ENCODE measurements around the gene PATZ1. TPM values are rescaled to one million over a fixed set of nuclear protein-coding genes. Genes with fewer than 3 reads are reported as not detected.

The PATZ1 gene
- total and polyA plus RNA-seq, 2 experiments from 2014 or later: 23.2 to 56.8 TPM

DNA sequence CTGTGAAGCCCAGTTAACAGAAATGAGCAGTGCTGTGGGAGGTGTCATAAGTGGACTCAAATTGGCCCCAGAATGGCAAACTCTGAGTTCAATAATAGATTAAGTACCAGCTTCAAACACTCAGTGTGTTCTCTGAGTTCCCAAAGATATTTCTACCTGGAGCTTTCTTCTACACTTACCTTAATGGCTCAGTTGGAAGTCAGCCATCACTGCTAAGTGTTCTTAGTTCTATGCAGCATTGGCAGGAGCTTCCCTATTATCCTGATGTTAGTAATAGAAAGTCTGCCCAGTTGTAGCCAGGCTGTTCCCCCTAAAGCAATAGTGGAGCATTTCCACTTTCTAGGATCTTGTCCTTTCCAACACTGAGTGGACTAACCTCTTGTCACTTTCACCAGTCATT is 44.1 kb downstream of the PATZ1 start:
- no peaks in the 10 kb centered on the region for H4K20me1 ChIP-seq (replicated peaks; ENCODE audit: insufficient read depth)
- no peaks in the 10 kb centered on the region for H3K27me3 Mint-ChIP-seq (ENCODE audit: insufficient read depth, low read depth, poor library complexity)
- no peaks in the 10 kb centered on the region for H3K9me3 Mint-ChIP-seq
- H2AFZ ChIP-seq: no peak overlapping the region; the same call in 1 of the 2 replicates
- no peak overlapping the region for H3K27ac Mint-ChIP-seq
- no peaks in the 10 kb centered on the region for H3K4me1 ChIP-seq (ENCODE audit: insufficient read depth)
- H3K9me2 ChIP-seq (ENCODE audit: insufficient read depth): no peaks in the 10 kb centered on the region
- no peaks in the 10 kb centered on the region for H3K36me3 ChIP-seq (ENCODE audit: insufficient read depth)
- no peaks in the 10 kb centered on the region for H3K27me3 ChIP-seq (ENCODE audit: insufficient read depth)
- H3K4me1 Mint-ChIP-seq: no peaks in the 10 kb centered on the region
- no peak for ATAC-seq
- H3K36me3 Mint-ChIP-seq (ENCODE audit: low read depth): no peaks in the 10 kb centered on the region
- H3K4me3 ChIP-seq: no peak overlapping the region
- no peak overlapping the region for H3K27ac ChIP-seq (ENCODE audit: low read depth)
- H3K4me2 ChIP-seq: no peak overlapping the region
- no peaks in the 10 kb centered on the region for H3F3A ChIP-seq (replicated peaks; ENCODE audit: low read depth)
- TF ChIP-seq CREB1 (CRISPR knock-in tag; IDR thresholded peaks at IDR 0.05; ENCODE audit: low read depth) (no peak), STAT1 (IDR thresholded peaks at IDR 0.05; ENCODE audit: unreplicated experiment) (no peak), POLR2AphosphoS5 (IDR thresholded peaks at IDR 0.05; ENCODE audit: low read depth) (no peak), ZNF331 (CRISPR knock-in tag; IDR thresholded peaks at IDR 0.05; ENCODE audit: low read depth) (no peak), ZNF114 (CRISPR knock-in tag; IDR thresholded peaks at IDR 0.05) (no peak), EZH2phosphoT487 (IDR thresholded peaks at IDR 0.05; ENCODE audit: unreplicated experiment) (no peak), NANOG (IDR thresholded peaks at IDR 0.05; ENCODE audit: borderline replicate concordance) (no peak), EZH2 (IDR thresholded peaks at IDR 0.05; ENCODE audit: low read depth, unreplicated experiment) (no peak), JUNB (IDR thresholded peaks at IDR 0.05; ENCODE audit: unreplicated experiment) (no peak), REST (IDR thresholded peaks at IDR 0.05; ENCODE audit: unreplicated experiment) (no peak)
- TF ChIP-seq, protein P1, sequence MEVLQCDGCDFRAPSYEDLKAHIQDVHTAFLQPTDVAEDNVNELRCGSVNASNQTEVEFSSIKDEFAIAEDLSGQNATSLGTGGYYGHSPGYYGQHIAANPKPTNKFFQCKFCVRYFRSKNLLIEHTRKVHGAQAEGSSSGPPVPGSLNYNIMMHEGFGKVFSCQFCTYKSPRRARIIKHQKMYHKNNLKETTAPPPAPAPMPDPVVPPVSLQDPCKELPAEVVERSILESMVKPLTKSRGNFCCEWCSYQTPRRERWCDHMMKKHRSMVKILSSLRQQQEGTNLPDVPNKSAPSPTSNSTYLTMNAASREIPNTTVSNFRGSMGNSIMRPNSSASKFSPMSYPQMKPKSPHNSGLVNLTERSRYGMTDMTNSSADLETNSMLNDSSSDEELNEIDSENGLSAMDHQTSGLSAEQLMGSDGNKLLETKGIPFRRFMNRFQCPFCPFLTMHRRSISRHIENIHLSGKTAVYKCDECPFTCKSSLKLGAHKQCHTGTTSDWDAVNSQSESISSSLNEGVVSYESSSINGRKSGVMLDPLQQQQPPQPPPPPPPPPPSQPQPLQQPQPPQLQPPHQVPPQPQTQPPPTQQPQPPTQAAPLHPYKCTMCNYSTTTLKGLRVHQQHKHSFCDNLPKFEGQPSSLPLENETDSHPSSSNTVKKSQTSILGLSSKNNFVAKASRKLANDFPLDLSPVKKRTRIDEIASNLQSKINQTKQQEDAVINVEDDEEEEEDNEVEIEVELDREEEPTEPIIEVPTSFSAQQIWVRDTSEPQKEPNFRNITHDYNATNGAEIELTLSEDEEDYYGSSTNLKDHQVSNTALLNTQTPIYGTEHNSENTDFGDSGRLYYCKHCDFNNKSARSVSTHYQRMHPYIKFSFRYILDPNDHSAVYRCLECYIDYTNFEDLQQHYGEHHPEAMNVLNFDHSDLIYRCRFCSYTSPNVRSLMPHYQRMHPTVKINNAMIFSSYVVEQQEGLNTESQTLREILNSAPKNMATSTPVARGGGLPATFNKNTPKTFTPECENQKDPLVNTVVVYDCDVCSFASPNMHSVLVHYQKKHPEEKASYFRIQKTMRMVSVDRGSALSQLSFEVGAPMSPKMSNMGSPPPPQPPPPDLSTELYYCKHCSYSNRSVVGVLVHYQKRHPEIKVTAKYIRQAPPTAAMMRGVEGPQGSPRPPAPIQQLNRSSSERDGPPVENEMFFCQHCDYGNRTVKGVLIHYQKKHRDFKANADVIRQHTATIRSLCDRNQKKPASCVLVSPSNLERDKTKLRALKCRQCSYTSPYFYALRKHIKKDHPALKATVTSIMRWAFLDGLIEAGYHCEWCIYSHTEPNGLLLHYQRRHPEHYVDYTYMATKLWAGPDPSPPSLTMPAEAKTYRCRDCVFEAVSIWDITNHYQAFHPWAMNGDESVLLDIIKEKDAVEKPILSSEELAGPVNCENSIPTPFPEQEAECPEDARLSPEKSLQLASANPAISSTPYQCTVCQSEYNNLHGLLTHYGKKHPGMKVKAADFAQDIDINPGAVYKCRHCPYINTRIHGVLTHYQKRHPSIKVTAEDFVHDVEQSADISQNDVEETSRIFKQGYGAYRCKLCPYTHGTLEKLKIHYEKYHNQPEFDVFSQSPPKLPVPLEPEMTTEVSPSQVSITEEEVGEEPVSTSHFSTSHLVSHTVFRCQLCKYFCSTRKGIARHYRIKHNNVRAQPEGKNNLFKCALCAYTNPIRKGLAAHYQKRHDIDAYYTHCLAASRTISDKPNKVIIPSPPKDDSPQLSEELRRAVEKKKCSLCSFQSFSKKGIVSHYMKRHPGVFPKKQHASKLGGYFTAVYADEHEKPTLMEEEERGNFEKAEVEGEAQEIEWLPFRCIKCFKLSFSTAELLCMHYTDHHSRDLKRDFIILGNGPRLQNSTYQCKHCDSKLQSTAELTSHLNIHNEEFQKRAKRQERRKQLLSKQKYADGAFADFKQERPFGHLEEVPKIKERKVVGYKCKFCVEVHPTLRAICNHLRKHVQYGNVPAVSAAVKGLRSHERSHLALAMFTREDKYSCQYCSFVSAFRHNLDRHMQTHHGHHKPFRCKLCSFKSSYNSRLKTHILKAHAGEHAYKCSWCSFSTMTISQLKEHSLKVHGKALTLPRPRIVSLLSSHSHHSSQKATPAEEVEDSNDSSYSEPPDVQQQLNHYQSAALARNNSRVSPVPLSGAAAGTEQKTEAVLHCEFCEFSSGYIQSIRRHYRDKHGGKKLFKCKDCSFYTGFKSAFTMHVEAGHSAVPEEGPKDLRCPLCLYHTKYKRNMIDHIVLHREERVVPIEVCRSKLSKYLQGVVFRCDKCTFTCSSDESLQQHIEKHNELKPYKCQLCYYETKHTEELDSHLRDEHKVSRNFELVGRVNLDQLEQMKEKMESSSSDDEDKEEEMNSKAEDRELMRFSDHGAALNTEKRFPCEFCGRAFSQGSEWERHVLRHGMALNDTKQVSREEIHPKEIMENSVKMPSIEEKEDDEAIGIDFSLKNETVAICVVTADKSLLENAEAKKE (CRISPR knock-in tag; IDR thresholded peaks at IDR 0.05): no peak
- TF ChIP-seq, protein P2, sequence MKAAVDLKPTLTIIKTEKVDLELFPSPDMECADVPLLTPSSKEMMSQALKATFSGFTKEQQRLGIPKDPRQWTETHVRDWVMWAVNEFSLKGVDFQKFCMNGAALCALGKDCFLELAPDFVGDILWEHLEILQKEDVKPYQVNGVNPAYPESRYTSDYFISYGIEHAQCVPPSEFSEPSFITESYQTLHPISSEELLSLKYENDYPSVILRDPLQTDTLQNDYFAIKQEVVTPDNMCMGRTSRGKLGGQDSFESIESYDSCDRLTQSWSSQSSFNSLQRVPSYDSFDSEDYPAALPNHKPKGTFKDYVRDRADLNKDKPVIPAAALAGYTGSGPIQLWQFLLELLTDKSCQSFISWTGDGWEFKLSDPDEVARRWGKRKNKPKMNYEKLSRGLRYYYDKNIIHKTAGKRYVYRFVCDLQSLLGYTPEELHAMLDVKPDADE (IDR thresholded peaks at IDR 0.05): no peak
- TF ChIP-seq, protein P3, sequence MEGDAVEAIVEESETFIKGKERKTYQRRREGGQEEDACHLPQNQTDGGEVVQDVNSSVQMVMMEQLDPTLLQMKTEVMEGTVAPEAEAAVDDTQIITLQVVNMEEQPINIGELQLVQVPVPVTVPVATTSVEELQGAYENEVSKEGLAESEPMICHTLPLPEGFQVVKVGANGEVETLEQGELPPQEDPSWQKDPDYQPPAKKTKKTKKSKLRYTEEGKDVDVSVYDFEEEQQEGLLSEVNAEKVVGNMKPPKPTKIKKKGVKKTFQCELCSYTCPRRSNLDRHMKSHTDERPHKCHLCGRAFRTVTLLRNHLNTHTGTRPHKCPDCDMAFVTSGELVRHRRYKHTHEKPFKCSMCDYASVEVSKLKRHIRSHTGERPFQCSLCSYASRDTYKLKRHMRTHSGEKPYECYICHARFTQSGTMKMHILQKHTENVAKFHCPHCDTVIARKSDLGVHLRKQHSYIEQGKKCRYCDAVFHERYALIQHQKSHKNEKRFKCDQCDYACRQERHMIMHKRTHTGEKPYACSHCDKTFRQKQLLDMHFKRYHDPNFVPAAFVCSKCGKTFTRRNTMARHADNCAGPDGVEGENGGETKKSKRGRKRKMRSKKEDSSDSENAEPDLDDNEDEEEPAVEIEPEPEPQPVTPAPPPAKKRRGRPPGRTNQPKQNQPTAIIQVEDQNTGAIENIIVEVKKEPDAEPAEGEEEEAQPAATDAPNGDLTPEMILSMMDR (conservative IDR thresholded peaks at IDR 0.05; ENCODE audit: low read depth in 2 of 2): no peak
- no peak overlapping the region for H3K4me3 Mint-ChIP-seq
- DNase-seq (ENCODE audit: low spot score): no peak
- no peaks in the 10 kb centered on the region for H3K79me2 ChIP-seq (replicated peaks; ENCODE audit: insufficient read depth)

Data from GM23338 (cell line).